Activated naive CD8-positive, alpha-beta T cell treated with anti-CD3 and anti-CD28 coated beads for 36 hours (primary cell): ENCODE measurements around the gene RBBP8NL. TPM values are rescaled to one million over a fixed set of nuclear protein-coding genes. Genes with fewer than 3 reads are reported as not detected.

Experiments used
- DNase-seq: peaks from one replicate; pipeline ENCODE4 v3.0.0; 2021
- H3K27ac Mint-ChIP-seq: one replicate; pipeline ENCODE4 v1.8.0; 2022; ENCODE audit warnings: mild to moderate bottlenecking, moderate library complexity, mixed read lengths
- H3K27me3 Mint-ChIP-seq: one replicate; pipeline ENCODE4 v1.8.0; 2022; ENCODE audit warnings: mild to moderate bottlenecking, mixed read lengths
- H3K36me3 Mint-ChIP-seq: one replicate; pipeline ENCODE4 v1.8.0; 2021; ENCODE audit warnings: mild to moderate bottlenecking, mixed read lengths
- H3K4me1 Mint-ChIP-seq: one replicate; pipeline ENCODE4 v1.8.0; 2021; ENCODE audit warnings: mixed read lengths
- H3K4me3 Mint-ChIP-seq: one replicate; pipeline ENCODE4 v1.8.0; 2022; ENCODE audit warnings: mild to moderate bottlenecking, moderate library complexity, mixed read lengths
- H3K9me3 Mint-ChIP-seq: one replicate; pipeline ENCODE4 v1.8.0; 2022; ENCODE audit warnings: mixed read lengths
- total RNA-seq, 2 experiments: library from RNA; stranded (reverse); gene quantifications; one replicate each; pipeline ENCODE4 v1.2.3, GENCODE V29; 2021

The RBBP8NL gene
- total RNA-seq, 2 experiments from 2014 or later, result not detected

- H3K9me3 Mint-ChIP-seq, result no peaks in the 10 kb centered on the region
- H3K27me3 Mint-ChIP-seq, result peaks cover 2% of the 10 kb centered on the region
- H3K27ac Mint-ChIP-seq, result no peak overlapping the region
- no peaks in the 10 kb centered on the region for H3K4me1 Mint-ChIP-seq
- no peak overlapping the region for H3K4me3 Mint-ChIP-seq
- H3K36me3 Mint-ChIP-seq, result no peaks in the 10 kb centered on the region
- DNase-seq, result no peak
Observed at GRCh38 chr20:62453186-62453808, 26.0 kb upstream of the RBBP8NL start.

DNA sequence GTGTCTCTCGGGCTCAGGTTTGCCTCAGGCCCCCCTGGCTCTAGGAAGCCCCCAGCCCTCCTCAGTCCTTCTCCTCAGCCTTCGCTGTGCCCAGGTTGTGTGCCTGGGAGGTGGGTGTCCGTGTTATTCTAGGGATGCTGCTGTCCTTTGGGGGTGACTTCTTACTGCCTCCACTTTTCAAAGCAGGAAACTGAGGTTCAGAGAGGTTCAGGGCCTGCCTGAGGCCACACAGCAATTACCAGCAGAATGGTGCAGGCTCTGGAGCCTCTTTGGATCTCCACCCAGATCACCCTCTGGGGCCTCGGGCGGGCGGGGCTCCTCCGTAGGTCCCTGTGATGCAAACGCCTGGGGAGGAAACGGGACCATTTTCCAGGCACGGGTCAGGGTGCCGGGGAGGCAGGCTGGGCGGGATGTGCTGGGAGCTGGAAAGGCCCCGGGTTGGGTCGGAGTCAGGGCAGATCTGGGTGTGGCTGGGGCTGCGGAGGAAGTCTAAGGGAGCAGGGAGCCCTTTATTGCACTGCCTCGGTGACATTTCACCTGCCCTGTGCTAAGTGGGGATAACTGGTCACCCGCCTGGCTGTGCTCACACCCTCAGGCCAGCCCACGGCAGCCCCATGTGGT is 25.2 kb upstream of the RBBP8NL start:
- no peaks in the 10 kb centered on the region for H3K4me1 Mint-ChIP-seq

GRCh38 chr20:62451970-62452369 is 24.6 kb upstream of the RBBP8NL start:
- Mint-ChIP-seq H3K36me3 (no peaks in the 10 kb centered on the region), H3K9me3 (no peaks in the 10 kb centered on the region), H3K4me3 (no peak overlapping the region), H3K4me1 (no peaks in the 10 kb centered on the region), H3K27me3 (no peaks in the 10 kb centered on the region), H3K27ac (no peak overlapping the region)
- DNase-seq, result no peak

More for the DNA sequence above, 25.2 kb upstream of the RBBP8NL start:
- Mint-ChIP-seq H3K9me3 (no peaks in the 10 kb centered on the region), H3K36me3 (no peaks in the 10 kb centered on the region), H3K27me3 (no peaks in the 10 kb centered on the region), H3K27ac (no peak overlapping the region), H3K4me3 (no peak overlapping the region)
- DNase-seq, result no peak

DNA sequence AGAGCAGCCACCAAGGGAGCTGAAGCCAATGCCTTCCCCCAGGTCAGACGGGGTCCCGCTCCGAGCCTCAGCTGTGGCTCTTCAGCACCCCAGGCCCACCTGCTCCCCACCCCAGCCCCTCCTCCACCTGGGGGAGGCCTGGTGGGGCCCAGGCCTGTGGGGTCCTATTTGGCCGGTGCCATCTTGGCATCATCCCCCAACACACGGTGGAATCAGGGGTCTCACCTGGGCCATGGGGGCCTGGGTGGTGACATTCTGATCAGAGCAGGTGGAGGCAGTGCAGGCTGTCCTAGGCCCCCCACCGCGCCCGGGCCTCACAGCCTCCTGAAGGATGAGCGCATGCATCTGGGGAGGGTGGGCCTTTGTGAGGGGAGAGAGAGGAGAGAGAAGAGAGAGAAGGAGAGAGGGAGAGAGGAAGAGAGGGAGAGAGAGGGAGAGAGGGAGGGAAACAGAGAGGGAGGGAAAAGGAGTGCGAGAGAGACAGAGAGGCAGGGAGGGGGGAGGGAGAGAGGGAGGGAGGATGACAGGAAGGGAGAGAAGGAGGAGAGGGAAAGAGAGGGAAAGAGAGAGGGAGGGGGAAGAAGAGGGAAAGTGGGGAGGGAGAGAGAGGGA is 23.9 kb upstream of the RBBP8NL start:
- H3K9me3 Mint-ChIP-seq, result no peaks in the 10 kb centered on the region
- DNase-seq, result no peak
- H3K27ac Mint-ChIP-seq, result no peak overlapping the region
- no peaks in the 10 kb centered on the region for H3K4me1 Mint-ChIP-seq
- H3K4me3 Mint-ChIP-seq, result no peak overlapping the region
- no peaks in the 10 kb centered on the region for H3K27me3 Mint-ChIP-seq
- H3K36me3 Mint-ChIP-seq, result no peaks in the 10 kb centered on the region

- DNase-seq, result no peak
- no peaks in the 10 kb centered on the region for H3K9me3 Mint-ChIP-seq
- no peak overlapping the region for H3K27ac Mint-ChIP-seq
- no peaks in the 10 kb centered on the region for H3K36me3 Mint-ChIP-seq
- H3K27me3 Mint-ChIP-seq, result no peaks in the 10 kb centered on the region
- no peaks in the 10 kb centered on the region for H3K4me1 Mint-ChIP-seq
- H3K4me3 Mint-ChIP-seq, result no peak overlapping the region
Observed at GRCh38 chr20:62449951-62450691, 22.8 kb upstream of the RBBP8NL start.

GRCh38 chr20:62448788-62449187 is 21.4 kb upstream of the RBBP8NL start:
- Mint-ChIP-seq H3K4me3 (no peak overlapping the region), H3K27me3 (peaks cover 4% of the 10 kb centered on the region), H3K4me1 (no peaks in the 10 kb centered on the region), H3K36me3 (no peaks in the 10 kb centered on the region), H3K9me3 (no peaks in the 10 kb centered on the region), H3K27ac (no peak overlapping the region)
- DNase-seq, result no peak

GRCh38 chr20:62448038-62448437 is 20.7 kb upstream of the RBBP8NL start:
- Mint-ChIP-seq H3K9me3 (no peaks in the 10 kb centered on the region), H3K27me3 (peaks cover 4% of the 10 kb centered on the region), H3K4me3 (no peak overlapping the region), H3K4me1 (no peaks in the 10 kb centered on the region), H3K27ac (no peak overlapping the region), H3K36me3 (no peaks in the 10 kb centered on the region)
- no peak for DNase-seq

- H3K4me3 Mint-ChIP-seq, result no peak overlapping the region
- no peak overlapping the region for H3K27ac Mint-ChIP-seq
- peaks cover 4% of the 10 kb centered on the region for H3K27me3 Mint-ChIP-seq
- no peaks in the 10 kb centered on the region for H3K4me1 Mint-ChIP-seq
- no peaks in the 10 kb centered on the region for H3K36me3 Mint-ChIP-seq
- no peak for DNase-seq
- no peaks in the 10 kb centered on the region for H3K9me3 Mint-ChIP-seq
Observed at GRCh38 chr20:62446888-62447869, 19.8 kb upstream of the RBBP8NL start.

GRCh38 chr20:62446481-62446880 is 19.1 kb upstream of the RBBP8NL start:
- H3K4me1 Mint-ChIP-seq, result no peaks in the 10 kb centered on the region
- DNase-seq, result no peak
- H3K36me3 Mint-ChIP-seq, result no peaks in the 10 kb centered on the region
- H3K4me3 Mint-ChIP-seq, result no peak overlapping the region
- H3K9me3 Mint-ChIP-seq, result no peaks in the 10 kb centered on the region
- peaks cover 4% of the 10 kb centered on the region for H3K27me3 Mint-ChIP-seq
- H3K27ac Mint-ChIP-seq, result no peak overlapping the region

DNA sequence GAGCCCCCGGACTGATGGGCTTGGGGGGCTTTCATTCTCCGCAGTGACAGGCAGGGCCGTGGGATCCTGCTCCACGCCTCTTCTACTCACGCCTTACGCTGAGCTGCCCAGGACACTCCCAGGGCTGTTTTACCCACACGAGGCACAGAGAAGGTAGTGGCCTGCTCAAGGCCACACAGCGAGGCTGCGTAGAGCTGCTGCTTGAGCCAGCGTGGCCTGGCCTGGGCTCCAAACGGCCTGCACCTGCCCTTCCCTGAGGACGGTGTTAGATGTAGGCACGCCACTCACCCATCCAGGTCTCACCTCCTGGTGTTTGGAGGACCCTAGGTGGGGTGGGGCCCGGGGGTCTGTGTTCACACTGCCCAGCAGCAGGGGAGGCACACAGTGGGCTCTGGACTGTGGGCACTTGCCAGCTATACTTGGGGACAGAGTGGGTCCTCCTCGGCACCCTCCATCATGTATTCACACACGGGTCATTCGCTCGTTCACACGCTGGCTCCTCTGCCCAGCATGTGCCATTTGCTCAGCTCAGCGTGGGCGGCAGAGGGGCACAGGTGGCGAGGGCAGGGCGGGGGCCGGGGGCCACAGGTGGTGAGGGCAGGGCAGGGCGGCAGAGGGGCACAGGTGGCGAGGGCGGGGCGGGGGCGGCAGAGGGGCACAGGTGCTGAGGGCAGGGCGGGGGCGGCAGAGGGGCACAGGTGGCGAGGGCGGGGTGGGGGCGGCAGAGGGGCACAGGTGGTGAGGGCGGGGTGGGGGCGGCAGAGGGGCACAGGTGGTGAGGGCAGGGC is 18.4 kb upstream of the RBBP8NL start:
- Mint-ChIP-seq H3K27ac (no peak overlapping the region), H3K4me1 (no peaks in the 10 kb centered on the region), H3K36me3 (no peaks in the 10 kb centered on the region), H3K27me3 (peaks cover 4% of the 10 kb centered on the region), H3K9me3 (no peaks in the 10 kb centered on the region), H3K4me3 (no peak overlapping the region)
- no peak for DNase-seq

- DNase-seq, result no peak
- H3K27me3 Mint-ChIP-seq, result peaks cover 4% of the 10 kb centered on the region
- no peak overlapping the region for H3K4me3 Mint-ChIP-seq
- H3K4me1 Mint-ChIP-seq, result no peaks in the 10 kb centered on the region
- H3K27ac Mint-ChIP-seq, result no peak overlapping the region
- no peaks in the 10 kb centered on the region for H3K9me3 Mint-ChIP-seq
- no peaks in the 10 kb centered on the region for H3K36me3 Mint-ChIP-seq
Observed at GRCh38 chr20:62444286-62444685, 16.9 kb upstream of the RBBP8NL start.

GRCh38 chr20:62441987-62442539 is 14.7 kb upstream of the RBBP8NL start:
- H3K4me3 Mint-ChIP-seq, result no peak overlapping the region
- H3K36me3 Mint-ChIP-seq, result no peaks in the 10 kb centered on the region
- no peaks in the 10 kb centered on the region for H3K4me1 Mint-ChIP-seq
- H3K27ac Mint-ChIP-seq, result no peak overlapping the region
- no peak for DNase-seq
- H3K27me3 Mint-ChIP-seq, result peaks cover 4% of the 10 kb centered on the region
- H3K9me3 Mint-ChIP-seq, result no peaks in the 10 kb centered on the region

DNA sequence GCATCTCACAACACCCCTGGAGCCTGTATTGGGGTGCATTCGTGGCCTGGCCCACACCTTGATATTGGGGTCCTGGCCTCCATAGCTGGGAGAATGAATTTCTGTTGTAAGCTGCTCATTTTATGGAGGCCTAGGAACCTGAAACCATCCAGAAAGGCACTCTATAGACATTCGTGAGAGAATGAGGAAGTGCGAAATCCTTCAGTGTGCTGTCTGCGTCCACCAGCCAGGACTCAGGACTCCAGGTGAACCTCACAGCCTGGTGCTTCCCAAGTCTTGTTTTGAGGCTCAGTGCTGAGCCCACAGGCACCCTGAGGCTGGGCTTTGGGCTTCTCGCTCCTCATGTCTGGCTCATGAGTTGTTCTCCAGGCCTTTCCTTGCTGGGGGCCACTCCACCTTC is 11.9 kb upstream of the RBBP8NL start:
- Mint-ChIP-seq H3K36me3 (no peaks in the 10 kb centered on the region), H3K4me1 (no peaks in the 10 kb centered on the region), H3K27ac (no peak overlapping the region), H3K4me3 (no peak overlapping the region), H3K27me3 (peaks cover 19% of the 10 kb centered on the region), H3K9me3 (no peaks in the 10 kb centered on the region)
- no peak for DNase-seq

DNA sequence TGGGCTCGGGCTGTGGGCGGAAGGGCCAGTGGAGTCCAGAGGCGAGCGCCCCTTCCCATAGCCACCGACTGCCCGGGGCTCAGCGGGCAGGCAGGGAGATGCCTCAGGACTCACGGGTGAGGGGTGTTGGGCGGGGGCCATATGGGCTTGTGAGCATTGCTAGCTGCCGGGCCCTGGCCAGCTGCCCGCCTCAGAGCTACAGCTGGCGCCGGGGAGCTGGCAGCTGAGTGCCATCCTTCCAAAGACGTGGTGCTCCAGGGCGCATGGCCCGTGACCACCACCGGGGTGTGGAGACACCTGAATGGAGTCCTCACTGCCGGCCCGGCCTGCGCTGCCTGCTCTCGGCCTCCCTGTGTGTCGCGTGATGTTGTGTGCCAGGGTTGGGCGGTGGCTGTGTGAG is 10.6 kb upstream of the RBBP8NL start:
- H3K36me3 Mint-ChIP-seq, result no peaks in the 10 kb centered on the region
- no peak overlapping the region for H3K4me3 Mint-ChIP-seq
- DNase-seq, result no peak
- no peaks in the 10 kb centered on the region for H3K9me3 Mint-ChIP-seq
- H3K27ac Mint-ChIP-seq, result no peak overlapping the region
- peaks cover 22% of the 10 kb centered on the region for H3K27me3 Mint-ChIP-seq
- H3K4me1 Mint-ChIP-seq, result no peaks in the 10 kb centered on the region
